Endothelial cell (in vitro differentiated cells): ENCODE results near the gene PRKD1. TPM values are rescaled to one million over a fixed set of nuclear protein-coding genes. Genes with fewer than 3 reads are reported as not detected.
"Not testable (repeated sequence)": the region's sequence is repeated elsewhere in the genome, so short reads cannot be mapped to it uniquely, and the experiment has no call there.

Experiments
- DNase-seq: peaks from one replicate; pipeline ENCODE4 v3.0.0; 2021; ENCODE audit warnings: low spot score
- H3K27ac Mint-ChIP-seq: one replicate; pipeline ENCODE4 v1.8.0; 2021; ENCODE audit warnings: mixed read lengths, inconsistent platforms; ENCODE audit not compliant: unreplicated experiment
- H3K27me3 Mint-ChIP-seq: one replicate; pipeline ENCODE4 v1.8.0; 2021; ENCODE audit warnings: mild to moderate bottlenecking, moderate library complexity, mixed read lengths, inconsistent platforms; ENCODE audit not compliant: unreplicated experiment
- H3K36me3 Mint-ChIP-seq: one replicate; pipeline ENCODE4 v1.8.0; 2021; ENCODE audit warnings: mild to moderate bottlenecking, low read depth, mixed read lengths, inconsistent platforms; ENCODE audit not compliant: unreplicated experiment
- H3K4me1 Mint-ChIP-seq: one replicate; pipeline ENCODE4 v1.8.0; 2021; ENCODE audit warnings: mild to moderate bottlenecking, mixed read lengths, inconsistent platforms; ENCODE audit not compliant: unreplicated experiment
- H3K4me3 Mint-ChIP-seq: one replicate; pipeline ENCODE4 v1.8.0; 2021; ENCODE audit warnings: mild to moderate bottlenecking, mixed read lengths, inconsistent platforms; ENCODE audit not compliant: unreplicated experiment
- H3K9me3 Mint-ChIP-seq: one replicate; pipeline ENCODE4 v1.8.0; 2021; ENCODE audit warnings: mixed read lengths, inconsistent platforms; ENCODE audit not compliant: unreplicated experiment
- total RNA-seq: library from RNA; stranded (reverse); fragmentation: NEBNext Ultra II Directional; extraction: Animal tissue kit (Norgen Biotek cat#: 25700); gene quantifications from one replicate; pipeline ENCODE4 v1.2.1, GENCODE V29; 2021; ENCODE audit not compliant: unreplicated experiment
- TF ChIP-seq, protein P1 (sequence below): fragments of 200-600 bp; sonication (generic); IDR thresholded peaks from one replicate; pipeline ENCODE4 v1.5.0; 2021; ENCODE audit warnings: antibody characterized with exemption; ENCODE audit not compliant: unreplicated experiment

PRKD1 gene
- total RNA-seq, 1 donor from 2014 or later = 9.0 TPM

- H3K4me3 Mint-ChIP-seq = no peak overlapping the region
- no peak for DNase-seq
- TF ChIP-seq, protein P1, sequence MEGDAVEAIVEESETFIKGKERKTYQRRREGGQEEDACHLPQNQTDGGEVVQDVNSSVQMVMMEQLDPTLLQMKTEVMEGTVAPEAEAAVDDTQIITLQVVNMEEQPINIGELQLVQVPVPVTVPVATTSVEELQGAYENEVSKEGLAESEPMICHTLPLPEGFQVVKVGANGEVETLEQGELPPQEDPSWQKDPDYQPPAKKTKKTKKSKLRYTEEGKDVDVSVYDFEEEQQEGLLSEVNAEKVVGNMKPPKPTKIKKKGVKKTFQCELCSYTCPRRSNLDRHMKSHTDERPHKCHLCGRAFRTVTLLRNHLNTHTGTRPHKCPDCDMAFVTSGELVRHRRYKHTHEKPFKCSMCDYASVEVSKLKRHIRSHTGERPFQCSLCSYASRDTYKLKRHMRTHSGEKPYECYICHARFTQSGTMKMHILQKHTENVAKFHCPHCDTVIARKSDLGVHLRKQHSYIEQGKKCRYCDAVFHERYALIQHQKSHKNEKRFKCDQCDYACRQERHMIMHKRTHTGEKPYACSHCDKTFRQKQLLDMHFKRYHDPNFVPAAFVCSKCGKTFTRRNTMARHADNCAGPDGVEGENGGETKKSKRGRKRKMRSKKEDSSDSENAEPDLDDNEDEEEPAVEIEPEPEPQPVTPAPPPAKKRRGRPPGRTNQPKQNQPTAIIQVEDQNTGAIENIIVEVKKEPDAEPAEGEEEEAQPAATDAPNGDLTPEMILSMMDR = no peak
- H3K27me3 Mint-ChIP-seq = no peaks in the 10 kb centered on the region
- no peaks in the 10 kb centered on the region for H3K4me1 Mint-ChIP-seq
- H3K36me3 Mint-ChIP-seq = no peaks in the 10 kb centered on the region
- H3K27ac Mint-ChIP-seq = no peak overlapping the region
- H3K9me3 Mint-ChIP-seq = no peaks in the 10 kb centered on the region
These were observed 188.7 kb downstream of the PRKD1 start for GRCh38 chr14:29738950-29739349.

GRCh38 chr14:29738056-29738455 is 189.6 kb downstream of the PRKD1 start:
- no peaks in the 10 kb centered on the region for H3K36me3 Mint-ChIP-seq
- no peak overlapping the region for H3K4me3 Mint-ChIP-seq
- no peak overlapping the region for H3K27ac Mint-ChIP-seq
- no peaks in the 10 kb centered on the region for H3K27me3 Mint-ChIP-seq
- no peaks in the 10 kb centered on the region for H3K4me1 Mint-ChIP-seq
- DNase-seq = no peak
- TF ChIP-seq, protein P1 = no peak
- no peaks in the 10 kb centered on the region for H3K9me3 Mint-ChIP-seq

DNA sequence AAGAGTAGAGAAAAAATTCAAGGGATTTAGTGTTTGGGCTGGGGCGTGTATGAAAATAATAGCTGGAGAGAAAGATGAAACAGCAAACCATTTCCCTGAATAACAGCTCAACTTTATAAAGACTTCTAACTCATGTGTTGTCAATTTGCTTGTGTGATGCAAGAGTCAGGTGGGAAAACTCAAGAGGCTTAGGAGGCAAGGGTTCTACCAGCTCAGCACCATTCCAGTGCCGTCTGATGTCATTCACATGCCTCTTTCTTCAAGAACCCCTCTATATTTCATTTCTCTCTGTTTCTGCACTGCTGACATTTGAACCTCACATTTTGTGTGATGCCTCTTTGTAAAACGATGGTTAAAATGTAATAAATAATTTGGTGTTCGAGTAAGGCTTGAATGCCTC is 192.2 kb downstream of the PRKD1 start:
- Mint-ChIP-seq H3K27ac (no peak overlapping the region), H3K4me1 (no peaks in the 10 kb centered on the region), H3K4me3 (no peak overlapping the region), H3K27me3 (no peaks in the 10 kb centered on the region), H3K9me3 (no peaks in the 10 kb centered on the region), H3K36me3 (no peaks in the 10 kb centered on the region)
- TF ChIP-seq, protein P1 = no peak
- no peak for DNase-seq

GRCh38 chr14:29734732-29735131 is 192.9 kb downstream of the PRKD1 start:
- no peak overlapping the region for H3K4me3 Mint-ChIP-seq
- H3K27ac Mint-ChIP-seq = no peak overlapping the region
- no peak for DNase-seq
- TF ChIP-seq, protein P1 = no peak
- H3K9me3 Mint-ChIP-seq = no peaks in the 10 kb centered on the region
- H3K36me3 Mint-ChIP-seq = no peaks in the 10 kb centered on the region
- no peaks in the 10 kb centered on the region for H3K4me1 Mint-ChIP-seq
- H3K27me3 Mint-ChIP-seq = no peaks in the 10 kb centered on the region

- not testable (repeated sequence) for H3K9me3 Mint-ChIP-seq
These were observed 200.9 kb downstream of the PRKD1 start for GRCh38 chr14:29726560-29727331.

More at GRCh38 chr14:29726560-29727331, 200.9 kb downstream of the PRKD1 start:
- not testable (repeated sequence) for H3K27me3 Mint-ChIP-seq, H3K4me3 Mint-ChIP-seq, DNase-seq, H3K36me3 Mint-ChIP-seq, H3K27ac Mint-ChIP-seq
- H3K4me1 Mint-ChIP-seq = peaks cover 12% of the 10 kb centered on the region
